ENCODE results near the gene PIEZO2.
"Not testable (repeated sequence)": the region's sequence is repeated elsewhere in the genome, so short reads cannot be mapped to it uniquely, and the experiment has no call there.

- TF ChIP-seq EP300, CTCF, POLR2A (IDR thresholded peaks at IDR 0.05): not testable (repeated sequence)
Measured at GRCh38 chr18:10933648-10934047, 215.7 kb downstream of the PIEZO2 start.

Data from upper lobe of left lung (tissue), 4 donors.